SK-N-SH (cell line): Measurements from ENCODE around the gene MPIG6B. TPM values are rescaled to one million over a fixed set of nuclear protein-coding genes. Genes with fewer than 3 reads are reported as not detected.

ENCODE experiments used
- CTCF ChIA-PET: fragments of 300-600, 350-600 bp; formaldehyde crosslinking; extraction: SDS; loops from one replicate; lab custom pipeline; 2021; lab: Yijun Ruan, JAX
- POLR2A ChIA-PET: fragments of 350-600 bp; sonication (Branson Sonifier 250); formaldehyde crosslinking; extraction: SDS; loops from one replicate; lab custom pipeline; 2020; ENCODE audit warnings: antibody characterized with exemption, inconsistent platforms; lab: Yijun Ruan, JAX
- DNase-seq: peaks from one replicate; pipeline ENCODE4 v3.0.0; 2012
- H2AFZ ChIP-seq: fragments of 200-600 bp; sonication (generic); 2 replicates; pipeline ENCODE4 v1.8.1; 2016; ENCODE audit warnings: antibody characterized with exemption, mild to moderate bottlenecking, low read depth
- H3F3A ChIP-seq: fragments of 200-600 bp; sonication (generic); replicated peaks from 2 replicates; pipeline ENCODE3; 2016; ENCODE audit warnings: antibody characterized with exemption, mild to moderate bottlenecking; ENCODE audit not compliant: insufficient read depth
- H3K27ac ChIP-seq, 2 experiments: fragments of 200-500 bp in 1 of 2; fragments of 200-600 bp in 1 of 2; sonication (Bioruptor generic) in 1 of 2; sonication (generic), shearing (Covaris generic) in 1 of 2; 2 replicates each; pipeline versions ENCODE4 v1.5.1 to v1.6.1; 2014 to 2016; ENCODE audit warnings: low read depth in 2 of 2, inconsistent platforms in 1 of 2, low read length in 1 of 2, mild to moderate bottlenecking in 1 of 2, mixed read lengths in 1 of 2
- H3K27me3 ChIP-seq: fragments of 200-600 bp; sonication (generic), shearing (Covaris generic); 2 replicates; pipeline ENCODE4 v1.6.1; 2016; ENCODE audit warnings: mixed run types; ENCODE audit not compliant: insufficient read depth
- H3K36me3 ChIP-seq, 2 experiments: fragments of 200-500 bp in 1 of 2; fragments of 200-600 bp in 1 of 2; sonication (Bioruptor generic) in 1 of 2; sonication (generic) in 1 of 2; replicated peaks in 1 of 2; 2 replicates each; pipeline versions ENCODE3 to v1.5.1; 2014 to 2016; ENCODE audit warnings: low read length in 1 of 2, mild to moderate bottlenecking in 1 of 2; ENCODE audit not compliant: insufficient read depth in 2 of 2, control insufficient read depth in 1 of 2
- H3K4me1 ChIP-seq, 2 experiments: fragments of 200-500 bp in 1 of 2; fragments of 200-600 bp in 1 of 2; sonication (Bioruptor generic) in 1 of 2; sonication (generic), shearing (Covaris generic) in 1 of 2; 2 replicates each; pipeline versions ENCODE4 v1.5.1 to v1.6.1; 2014 to 2016; ENCODE audit warnings: low read depth in 1 of 2, low read length in 1 of 2, mixed run types in 1 of 2; ENCODE audit not compliant: insufficient read depth in 2 of 2, control insufficient read depth in 1 of 2
- H3K4me2 ChIP-seq: fragments of 200-600 bp; sonication (generic), shearing (Covaris generic); 2 replicates; pipeline ENCODE4 v1.6.1; 2017; ENCODE audit warnings: mixed run types
- H3K4me3 ChIP-seq, 2 experiments: fragments of 200-500 bp in 1 of 2; fragments of 200-600 bp in 1 of 2; sonication (Bioruptor generic) in 1 of 2; sonication (generic), shearing (Covaris generic) in 1 of 2; 2 replicates each; pipeline versions ENCODE4 v1.5.1 to v1.8.1; 2014 to 2016; ENCODE audit warnings: low read depth in 2 of 2, inconsistent platforms in 1 of 2, low read length in 1 of 2, mild to moderate bottlenecking in 1 of 2, mixed read lengths in 1 of 2, moderate library complexity in 1 of 2
- H3K79me2 ChIP-seq: fragments of 200-600 bp; sonication (generic); 2 replicates; pipeline ENCODE4 v1.8.1; 2017; ENCODE audit warnings: mild to moderate bottlenecking; ENCODE audit not compliant: insufficient read depth
- H3K9ac ChIP-seq: fragments of 200-600 bp; sonication (generic); 2 replicates; pipeline ENCODE4 v1.6.1; 2017; ENCODE audit warnings: mixed run types
- H3K9me2 ChIP-seq: fragments of 200-600 bp; sonication (generic); 2 replicates; pipeline ENCODE4 v1.6.1; 2017; ENCODE audit warnings: mixed run types
- H3K9me3 ChIP-seq: fragments of 200-600 bp; sonication (generic); 2 replicates; pipeline ENCODE4 v1.6.1; 2017; ENCODE audit warnings: mixed run types, mild to moderate bottlenecking, moderate library complexity
- H4K20me1 ChIP-seq: fragments of 200-600 bp; sonication (generic); 2 replicates; pipeline ENCODE4 v1.6.1; 2017; ENCODE audit warnings: mild to moderate bottlenecking, mixed run types; ENCODE audit not compliant: insufficient read depth
- CHD2 ChIP-seq: fragments of 150-350 bp; IDR thresholded peaks from 2 replicates; pipeline ENCODE4 v1.6.1; 2018; ENCODE audit warnings: low read length; ENCODE audit not compliant: partially characterized antibody
- ELF1 ChIP-seq: IDR thresholded peaks from 2 replicates; pipeline ENCODE4 v1.4.0; 2012
- EZH2phosphoT487 ChIP-seq: fragments of 200-600 bp; sonication (generic); IDR thresholded peaks from 2 replicates; pipeline ENCODE4 v1.6.1; 2017; ENCODE audit warnings: low read depth, mixed run types, mild to moderate bottlenecking, antibody characterized with exemption, moderate library complexity, borderline replicate concordance
- FOXM1 ChIP-seq: IDR thresholded peaks from 2 replicates; pipeline ENCODE4 v1.4.0; 2012; ENCODE audit warnings: low read depth, mild to moderate bottlenecking
- GABPA ChIP-seq: IDR thresholded peaks from 2 replicates; pipeline ENCODE4 v1.4.0; 2012; ENCODE audit warnings: low read depth, mild to moderate bottlenecking
- GATA2 ChIP-seq: sonication (generic); formaldehyde crosslinking; IDR thresholded peaks from 2 replicates; pipeline ENCODE4 v1.5.0; 2020; ENCODE audit warnings: mild to moderate bottlenecking, missing genetic modification reagents
- MEF2A ChIP-seq: IDR thresholded peaks from 2 replicates; pipeline ENCODE4 v1.4.0; 2012; ENCODE audit warnings: low read depth, borderline replicate concordance
- NFIC ChIP-seq: IDR thresholded peaks from 2 replicates; pipeline ENCODE4 v1.4.0; 2012; ENCODE audit warnings: borderline replicate concordance
- NRF1 ChIP-seq: IDR thresholded peaks from 2 replicates; pipeline ENCODE4 v1.6.1; 2012; ENCODE audit warnings: low read depth, mild to moderate bottlenecking, low read length
- RAD21 ChIP-seq: IDR thresholded peaks from 2 replicates; pipeline ENCODE4 v1.6.1; 2012; ENCODE audit warnings: mild to moderate bottlenecking, low read length
- RCOR1 ChIP-seq: fragments of 150-350 bp; IDR thresholded peaks from 2 replicates; pipeline ENCODE4 v1.6.1; 2017; ENCODE audit warnings: antibody characterized with exemption, low read length
- RFX5 ChIP-seq: IDR thresholded peaks from 2 replicates; pipeline ENCODE4 v1.6.1; 2012; ENCODE audit warnings: mild to moderate bottlenecking, improper control_type of control experiment, low read length
- SIN3A ChIP-seq: IDR thresholded peaks from 2 replicates; pipeline ENCODE4 v1.6.1; 2012; ENCODE audit warnings: low read depth, mild to moderate bottlenecking, low read length, moderate library complexity, borderline replicate concordance
- SMC3 ChIP-seq: IDR thresholded peaks from 2 replicates; pipeline ENCODE4 v1.6.1; 2012; ENCODE audit warnings: low read depth, low read length, improper control_type of control experiment
- TEAD4 ChIP-seq: IDR thresholded peaks from 2 replicates; pipeline ENCODE4 v1.4.0; 2012; ENCODE audit warnings: mild to moderate bottlenecking, borderline replicate concordance; ENCODE audit not compliant: insufficient read depth
- YY1 ChIP-seq: IDR thresholded peaks from 2 replicates; pipeline ENCODE4 v1.4.0; 2012; ENCODE audit warnings: low read depth, mild to moderate bottlenecking
- WGBS: methylation state at CpG from one replicate; pipeline ENCODE4 v1.1.6; 2017; ENCODE audit warnings: low lambda C conversion rate; 5-methylcytosine and 5-hydroxymethylcytosine counted together
- polyA plus RNA-seq, 3 experiments: library from polyadenylated mRNA; depleted of rRNA; stranded (reverse); fragments of >200 nt; gene quantifications; 2 replicates each; pipeline ENCODE4 v1.2.3, GENCODE V29; 2012
- TF ChIP-seq, protein P1 (sequence below): fragments of 150-350 bp; IDR thresholded peaks from 2 replicates; pipeline ENCODE4 v1.6.1; 2017; ENCODE audit warnings: antibody characterized with exemption, low read length, low read depth, borderline replicate concordance
- TF ChIP-seq, protein P2 (sequence below): fragments of 200-600 bp; sonication (generic); IDR thresholded peaks from 2 replicates; pipeline ENCODE4 v1.6.1; 2017; ENCODE audit warnings: antibody characterized with exemption, mild to moderate bottlenecking, moderate library complexity
- TF ChIP-seq, protein P3 (sequence below): IDR thresholded peaks from 2 replicates; pipeline ENCODE4 v1.4.0; 2012; ENCODE audit warnings: low read depth, borderline replicate concordance
- TF ChIP-seq, protein P4 (sequence below): IDR thresholded peaks from 2 replicates; pipeline ENCODE4 v1.4.0; 2012; ENCODE audit warnings: low read depth, borderline replicate concordance
- TF ChIP-seq, protein P5 (sequence below): IDR thresholded peaks from 2 replicates; pipeline ENCODE4 v1.6.1; 2012; ENCODE audit warnings: mild to moderate bottlenecking, low read depth, low read length, moderate library complexity

Gene MPIG6B
- polyA plus RNA-seq, 1 of the 3 experiments (the other 2 are of a cell fraction), result not detected

DNA sequence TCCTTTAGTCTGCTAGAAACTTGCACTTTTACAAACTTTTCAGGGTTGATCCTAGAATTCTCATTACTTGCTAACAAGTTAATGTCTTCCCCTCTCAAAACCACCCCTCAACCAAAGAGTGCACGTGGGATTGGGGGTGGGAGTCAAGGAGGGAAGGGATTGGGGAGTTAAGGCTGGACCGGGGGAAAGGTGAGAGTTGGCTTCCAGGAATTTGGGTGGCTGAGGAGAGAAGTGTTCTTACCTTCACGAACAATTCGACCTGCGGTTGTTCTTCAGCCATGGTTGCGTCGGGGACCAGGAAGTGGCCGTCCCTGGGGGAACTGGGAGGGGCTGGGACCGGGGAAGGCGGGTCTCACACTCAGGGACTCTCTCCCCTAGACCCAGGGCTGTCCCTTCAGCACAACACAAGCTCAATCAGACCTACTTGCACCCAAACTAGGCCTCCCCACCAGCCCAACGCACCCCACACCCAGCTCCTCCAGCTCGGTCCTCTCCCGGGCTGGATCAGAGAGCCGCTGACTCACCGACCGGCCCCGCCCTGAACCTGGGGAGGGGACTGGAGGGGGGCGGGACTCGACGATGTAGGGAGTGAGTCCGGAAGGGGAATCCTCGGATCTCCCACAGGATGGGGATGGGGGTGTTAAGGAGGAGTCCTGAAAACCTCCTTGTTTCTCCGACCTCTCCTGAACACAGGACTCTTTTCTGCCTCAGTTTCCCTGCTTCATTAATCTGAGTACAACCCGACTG lies 13.0 kb downstream of the MPIG6B start, which contains the start of gene CLIC1:
TSS of gene CLIC1 (minus strand) at position 510 of the 747 bp plus-strand sequence. CDS start at position 280, 230 bp downstream.
- peaks cover 21 to 33% of the 10 kb centered on the region in 2 experiments for H3K36me3 ChIP-seq
- H3K79me2 ChIP-seq, result peaks cover 74% of the 10 kb centered on the region
- CTCF ChIA-PET, result interaction anchor here (0.8 to 5.5 kb wide), 6 partner anchors 12 to 95 kb away, joined by 3 to 23 read pairs (median 4); partner anchors contain the start of gene VARS1
- no peak for TF ChIP-seq RFX5
- no peak for TF ChIP-seq MEF2A
- no peak for TF ChIP-seq RAD21
- TF ChIP-seq, protein P1, sequence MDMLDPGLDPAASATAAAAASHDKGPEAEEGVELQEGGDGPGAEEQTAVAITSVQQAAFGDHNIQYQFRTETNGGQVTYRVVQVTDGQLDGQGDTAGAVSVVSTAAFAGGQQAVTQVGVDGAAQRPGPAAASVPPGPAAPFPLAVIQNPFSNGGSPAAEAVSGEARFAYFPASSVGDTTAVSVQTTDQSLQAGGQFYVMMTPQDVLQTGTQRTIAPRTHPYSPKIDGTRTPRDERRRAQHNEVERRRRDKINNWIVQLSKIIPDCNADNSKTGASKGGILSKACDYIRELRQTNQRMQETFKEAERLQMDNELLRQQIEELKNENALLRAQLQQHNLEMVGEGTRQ, result no peak
- TF ChIP-seq, protein P2, sequence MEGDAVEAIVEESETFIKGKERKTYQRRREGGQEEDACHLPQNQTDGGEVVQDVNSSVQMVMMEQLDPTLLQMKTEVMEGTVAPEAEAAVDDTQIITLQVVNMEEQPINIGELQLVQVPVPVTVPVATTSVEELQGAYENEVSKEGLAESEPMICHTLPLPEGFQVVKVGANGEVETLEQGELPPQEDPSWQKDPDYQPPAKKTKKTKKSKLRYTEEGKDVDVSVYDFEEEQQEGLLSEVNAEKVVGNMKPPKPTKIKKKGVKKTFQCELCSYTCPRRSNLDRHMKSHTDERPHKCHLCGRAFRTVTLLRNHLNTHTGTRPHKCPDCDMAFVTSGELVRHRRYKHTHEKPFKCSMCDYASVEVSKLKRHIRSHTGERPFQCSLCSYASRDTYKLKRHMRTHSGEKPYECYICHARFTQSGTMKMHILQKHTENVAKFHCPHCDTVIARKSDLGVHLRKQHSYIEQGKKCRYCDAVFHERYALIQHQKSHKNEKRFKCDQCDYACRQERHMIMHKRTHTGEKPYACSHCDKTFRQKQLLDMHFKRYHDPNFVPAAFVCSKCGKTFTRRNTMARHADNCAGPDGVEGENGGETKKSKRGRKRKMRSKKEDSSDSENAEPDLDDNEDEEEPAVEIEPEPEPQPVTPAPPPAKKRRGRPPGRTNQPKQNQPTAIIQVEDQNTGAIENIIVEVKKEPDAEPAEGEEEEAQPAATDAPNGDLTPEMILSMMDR, result no peak
- TF ChIP-seq GABPA, result peak; percentile 46; the same call in 1 of the 2 replicates
- TF ChIP-seq GATA2 (CRISPR knock-in tag), result no peak
- no peak for TF ChIP-seq SMC3
- TF ChIP-seq NFIC, result no peak
- no peak for TF ChIP-seq TEAD4
- TF ChIP-seq EZH2phosphoT487, result no peak
- TF ChIP-seq NRF1, result no peak
- TF ChIP-seq, protein P3, sequence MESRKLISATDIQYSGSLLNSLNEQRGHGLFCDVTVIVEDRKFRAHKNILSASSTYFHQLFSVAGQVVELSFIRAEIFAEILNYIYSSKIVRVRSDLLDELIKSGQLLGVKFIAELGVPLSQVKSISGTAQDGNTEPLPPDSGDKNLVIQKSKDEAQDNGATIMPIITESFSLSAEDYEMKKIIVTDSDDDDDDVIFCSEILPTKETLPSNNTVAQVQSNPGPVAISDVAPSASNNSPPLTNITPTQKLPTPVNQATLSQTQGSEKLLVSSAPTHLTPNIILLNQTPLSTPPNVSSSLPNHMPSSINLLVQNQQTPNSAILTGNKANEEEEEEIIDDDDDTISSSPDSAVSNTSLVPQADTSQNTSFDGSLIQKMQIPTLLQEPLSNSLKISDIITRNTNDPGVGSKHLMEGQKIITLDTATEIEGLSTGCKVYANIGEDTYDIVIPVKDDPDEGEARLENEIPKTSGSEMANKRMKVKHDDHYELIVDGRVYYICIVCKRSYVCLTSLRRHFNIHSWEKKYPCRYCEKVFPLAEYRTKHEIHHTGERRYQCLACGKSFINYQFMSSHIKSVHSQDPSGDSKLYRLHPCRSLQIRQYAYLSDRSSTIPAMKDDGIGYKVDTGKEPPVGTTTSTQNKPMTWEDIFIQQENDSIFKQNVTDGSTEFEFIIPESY, result no peak
- TF ChIP-seq SIN3A, result peak; percentile 52; the same call in 1 of the 2 replicates
- TF ChIP-seq RCOR1, result no peak
- 0 out of 2 replicates have a peak, but pooled peaks have one; percentile 51 for TF ChIP-seq YY1
- TF ChIP-seq, protein P4, sequence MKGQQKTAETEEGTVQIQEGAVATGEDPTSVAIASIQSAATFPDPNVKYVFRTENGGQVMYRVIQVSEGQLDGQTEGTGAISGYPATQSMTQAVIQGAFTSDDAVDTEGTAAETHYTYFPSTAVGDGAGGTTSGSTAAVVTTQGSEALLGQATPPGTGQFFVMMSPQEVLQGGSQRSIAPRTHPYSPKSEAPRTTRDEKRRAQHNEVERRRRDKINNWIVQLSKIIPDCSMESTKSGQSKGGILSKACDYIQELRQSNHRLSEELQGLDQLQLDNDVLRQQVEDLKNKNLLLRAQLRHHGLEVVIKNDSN, result no peak
- TF ChIP-seq, protein P5, sequence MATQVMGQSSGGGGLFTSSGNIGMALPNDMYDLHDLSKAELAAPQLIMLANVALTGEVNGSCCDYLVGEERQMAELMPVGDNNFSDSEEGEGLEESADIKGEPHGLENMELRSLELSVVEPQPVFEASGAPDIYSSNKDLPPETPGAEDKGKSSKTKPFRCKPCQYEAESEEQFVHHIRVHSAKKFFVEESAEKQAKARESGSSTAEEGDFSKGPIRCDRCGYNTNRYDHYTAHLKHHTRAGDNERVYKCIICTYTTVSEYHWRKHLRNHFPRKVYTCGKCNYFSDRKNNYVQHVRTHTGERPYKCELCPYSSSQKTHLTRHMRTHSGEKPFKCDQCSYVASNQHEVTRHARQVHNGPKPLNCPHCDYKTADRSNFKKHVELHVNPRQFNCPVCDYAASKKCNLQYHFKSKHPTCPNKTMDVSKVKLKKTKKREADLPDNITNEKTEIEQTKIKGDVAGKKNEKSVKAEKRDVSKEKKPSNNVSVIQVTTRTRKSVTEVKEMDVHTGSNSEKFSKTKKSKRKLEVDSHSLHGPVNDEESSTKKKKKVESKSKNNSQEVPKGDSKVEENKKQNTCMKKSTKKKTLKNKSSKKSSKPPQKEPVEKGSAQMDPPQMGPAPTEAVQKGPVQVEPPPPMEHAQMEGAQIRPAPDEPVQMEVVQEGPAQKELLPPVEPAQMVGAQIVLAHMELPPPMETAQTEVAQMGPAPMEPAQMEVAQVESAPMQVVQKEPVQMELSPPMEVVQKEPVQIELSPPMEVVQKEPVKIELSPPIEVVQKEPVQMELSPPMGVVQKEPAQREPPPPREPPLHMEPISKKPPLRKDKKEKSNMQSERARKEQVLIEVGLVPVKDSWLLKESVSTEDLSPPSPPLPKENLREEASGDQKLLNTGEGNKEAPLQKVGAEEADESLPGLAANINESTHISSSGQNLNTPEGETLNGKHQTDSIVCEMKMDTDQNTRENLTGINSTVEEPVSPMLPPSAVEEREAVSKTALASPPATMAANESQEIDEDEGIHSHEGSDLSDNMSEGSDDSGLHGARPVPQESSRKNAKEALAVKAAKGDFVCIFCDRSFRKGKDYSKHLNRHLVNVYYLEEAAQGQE, result no peak
- TF ChIP-seq FOXM1, result no peak
- peak; percentile 83; the same call in 1 of the 2 replicates for TF ChIP-seq ELF1
- TF ChIP-seq CHD2, result no peak

More for the DNA sequence above, 13.0 kb downstream of the MPIG6B start, which contains the start of gene CLIC1:
- peak; percentile 87 for DNase-seq
- peaks cover 22 to 31% of the 10 kb centered on the region in 2 experiments; a peak in 3 of 4 replicates for H3K4me1 ChIP-seq
- 1% methylated on average over 15 of the region's 24 CpGs for WGBS
- POLR2A ChIA-PET, result interaction anchor here (1.2 to 2.1 kb wide), 5 partner anchors 33 to 99 kb away, joined by 3 to 6 read pairs (median 4); partner anchors contain the start of genes ABHD16A, HSPA1A and HSPA1L
- peak within 1 kb of the TSS; percentile 88 to 90 for H3K27ac ChIP-seq
- peaks cover 52% of the 10 kb centered on the region for H3F3A ChIP-seq
- 0 out of 2 replicates have a peak within 1 kb of the TSS, but pooled peaks have one; percentile 15 for H2AFZ ChIP-seq
- peak within 1 kb of the TSS; percentile 97 for H3K9ac ChIP-seq
- no peaks in the 10 kb centered on the region for H3K9me2 ChIP-seq
- H4K20me1 ChIP-seq, result peaks cover 21% of the 10 kb centered on the region
- no peaks in the 10 kb centered on the region for H3K9me3 ChIP-seq
- H3K27me3 ChIP-seq, result no peaks in the 10 kb centered on the region
- H3K4me2 ChIP-seq, result peak within 1 kb of the TSS; percentile 99
- peak within 1 kb of the TSS; percentile 85 to 86 for H3K4me3 ChIP-seq
